Limb (tissue), 2 donors: ENCODE measurements around the gene GSTT2B.
"Not testable (repeated sequence)": the region's sequence is repeated elsewhere in the genome, so short reads cannot be mapped to it uniquely, and the experiment has no call there.

Experiments
- DNase-seq, 2 donors: peaks; one replicate each; pipeline ENCODE4 v3.0.0-alpha.2; 2016; ENCODE audit errors: extremely low spot score in 2 of 2

Gene GSTT2B

GRCh38 chr22:23940166-23940565 lies 20.8 kb downstream of the GSTT2B start:
- DNase-seq: not testable (repeated sequence)

- DNase-seq: no peak
Measured at GRCh38 chr22:23939017-23939357, 22.0 kb downstream of the GSTT2B start.

- no peak for DNase-seq
Measured at GRCh38 chr22:23938328-23939016, 22.5 kb downstream of the GSTT2B start.

GRCh38 chr22:23926561-23926960 lies 34.4 kb downstream of the GSTT2B start:
- DNase-seq: no peak

GRCh38 chr22:23925020-23925606 lies 35.9 kb downstream of the GSTT2B start:
- no peak for DNase-seq

GRCh38 chr22:23922921-23923320 lies 38.1 kb downstream of the GSTT2B start:
- no peak for DNase-seq

GRCh38 chr22:23921586-23922201 lies 39.3 kb downstream of the GSTT2B start:
- DNase-seq: not testable (repeated sequence)

GRCh38 chr22:23920267-23920611 lies 40.8 kb downstream of the GSTT2B start:
- DNase-seq: not testable (repeated sequence)

GRCh38 chr22:23915290-23915689 lies 45.7 kb downstream of the GSTT2B start:
- DNase-seq: no peak

- peak; percentile 98 to 99 for DNase-seq
Measured at GRCh38 chr22:23913661-23914353, 47.2 kb downstream of the GSTT2B start.

- no peak for DNase-seq
Measured at GRCh38 chr22:23913306-23913660, 47.7 kb downstream of the GSTT2B start.

- DNase-seq: no peak
Measured at GRCh38 chr22:23912293-23912903, 48.6 kb downstream of the GSTT2B start.

- DNase-seq: no peak
Measured at GRCh38 chr22:23911318-23911980, 49.5 kb downstream of the GSTT2B start.

- DNase-seq: no peak
Measured at GRCh38 chr22:23910496-23911190, 50.4 kb downstream of the GSTT2B start.

- DNase-seq: no peak
Measured at GRCh38 chr22:23909296-23909898, 51.6 kb downstream of the GSTT2B start.

- no peak for DNase-seq
Measured at GRCh38 chr22:23908587-23909205, 52.3 kb downstream of the GSTT2B start.

- not testable (repeated sequence) for DNase-seq
Measured at GRCh38 chr22:23907423-23907822, 53.6 kb downstream of the GSTT2B start.
